GM19463 (cell line): ENCODE measurements around the gene AAR2.

Experiments used
- ATAC-seq: cut with Tn5 transposase; IDR thresholded peaks from one replicate; pipeline ENCODE4 v1.9.1; 2021; ENCODE audit warnings: mild to moderate bottlenecking, moderate library complexity; ENCODE audit not compliant: unreplicated experiment

AAR2 gene

DNA sequence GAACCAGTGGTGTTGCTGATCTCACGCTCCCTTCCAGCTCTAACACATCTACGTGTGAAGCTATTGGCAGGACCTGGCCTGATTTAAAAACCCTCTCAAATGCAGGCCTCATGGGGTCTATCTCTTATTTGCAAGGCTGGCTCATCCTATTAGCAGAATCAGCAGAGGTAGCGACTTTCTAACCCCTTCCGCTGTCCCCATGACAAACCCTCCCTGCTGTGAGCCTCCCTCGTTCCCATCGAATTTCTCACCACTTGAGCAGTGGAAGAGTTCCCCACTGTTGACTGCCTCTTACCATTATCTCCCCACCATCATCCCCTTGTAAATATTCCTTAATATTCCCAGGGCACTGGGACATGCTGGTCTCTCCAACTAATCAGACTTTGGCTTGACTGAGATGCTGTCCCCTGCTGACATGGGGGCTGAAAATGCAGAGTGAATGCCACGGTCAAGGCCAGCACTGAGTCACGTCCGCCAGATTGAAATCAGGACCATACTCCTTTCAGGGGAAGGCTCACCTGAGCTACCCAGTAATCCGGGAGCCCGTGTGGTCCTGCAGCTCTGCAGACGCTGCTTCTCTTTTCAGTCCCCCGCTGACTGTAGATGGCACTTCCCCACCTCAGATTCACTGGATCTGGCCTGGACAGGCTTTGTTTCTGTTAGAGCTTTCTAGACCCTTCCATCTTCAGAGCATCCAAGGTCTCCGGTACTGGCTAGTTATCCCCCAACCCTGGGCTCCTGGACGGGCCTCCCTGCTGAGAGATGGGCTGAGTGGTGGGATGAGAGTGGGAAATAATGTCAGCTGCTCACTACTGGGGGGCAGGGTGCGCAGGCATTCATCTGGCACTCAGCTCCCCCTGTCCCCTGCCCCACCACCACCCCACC, 23.1 kb downstream of the AAR2 start:
- no peak for ATAC-seq

DNA sequence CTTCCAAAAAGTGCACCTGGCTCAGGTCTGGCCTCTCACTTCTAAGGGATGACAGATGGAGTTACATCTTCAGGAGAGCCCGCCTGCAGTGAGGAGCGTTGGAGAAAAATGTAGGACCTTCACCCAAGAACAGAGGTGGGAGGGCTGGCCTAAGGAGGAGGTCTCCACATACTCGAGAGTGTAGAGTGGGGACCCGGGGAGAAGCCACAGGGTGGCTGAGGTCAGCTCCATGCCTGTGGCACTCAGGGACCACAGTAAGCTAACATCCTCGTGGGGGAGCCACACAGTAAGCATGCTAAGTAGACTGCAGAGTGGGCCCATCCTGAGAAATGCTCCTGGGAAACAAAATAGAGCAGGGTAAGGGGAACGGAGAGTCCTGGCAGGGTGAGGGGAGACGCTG, 24.0 kb downstream of the AAR2 start:
- no peak for ATAC-seq

DNA sequence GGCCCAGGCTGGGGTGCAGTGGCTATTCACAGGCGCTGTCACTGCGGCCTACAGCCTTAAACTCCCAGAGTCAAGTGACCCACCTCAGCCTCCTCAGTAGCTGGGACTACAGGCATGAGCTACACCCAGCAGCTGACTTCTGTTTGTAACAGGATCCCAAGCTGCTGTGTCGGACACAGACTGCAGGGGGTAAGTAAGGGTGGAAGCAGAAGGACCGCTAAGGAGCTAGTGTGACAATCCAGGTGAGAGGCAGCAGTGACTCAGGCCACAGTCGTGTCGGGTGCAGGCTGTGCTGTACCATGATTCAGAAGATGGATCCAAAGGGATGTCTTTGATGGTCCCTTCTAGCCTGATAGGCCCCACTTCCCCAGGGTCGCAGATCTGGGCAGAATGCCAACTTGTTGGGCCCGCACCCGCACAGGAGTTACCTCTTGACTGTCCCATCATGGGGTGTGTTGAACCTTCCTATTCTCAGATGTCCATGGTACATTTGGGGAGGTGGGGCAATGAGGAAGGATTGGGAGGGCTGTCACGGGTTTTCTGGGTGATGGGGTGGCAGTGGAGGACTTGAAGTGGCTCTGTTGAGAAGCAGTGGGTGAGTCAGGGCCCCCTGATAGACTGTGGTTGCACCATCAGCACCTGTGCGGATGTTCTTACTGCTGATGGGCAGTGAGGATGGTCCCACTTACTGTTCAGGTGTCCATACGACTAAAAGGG, 25.3 kb downstream of the AAR2 start:
- ATAC-seq, result no peak

DNA sequence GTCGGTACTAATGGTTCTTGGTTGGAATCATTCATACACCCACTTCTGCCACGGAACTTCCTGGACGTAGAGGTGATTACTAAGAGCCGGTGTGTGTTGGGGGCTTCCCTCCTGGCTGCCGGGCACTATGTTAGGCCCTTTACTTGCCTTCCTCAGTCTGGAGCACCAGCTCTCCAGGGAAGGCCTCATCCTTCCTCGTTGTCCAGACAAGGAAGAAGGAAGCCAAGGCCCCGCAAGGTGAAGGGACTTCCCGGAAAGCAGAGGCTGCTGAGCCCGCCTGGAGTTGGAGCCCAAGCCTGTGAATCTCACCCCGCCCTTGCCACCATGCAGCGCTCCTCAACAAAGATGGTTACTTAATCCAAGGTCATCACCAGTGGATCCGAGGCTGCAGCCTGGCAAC, 26.2 kb downstream of the AAR2 start:
- no peak for ATAC-seq

DNA sequence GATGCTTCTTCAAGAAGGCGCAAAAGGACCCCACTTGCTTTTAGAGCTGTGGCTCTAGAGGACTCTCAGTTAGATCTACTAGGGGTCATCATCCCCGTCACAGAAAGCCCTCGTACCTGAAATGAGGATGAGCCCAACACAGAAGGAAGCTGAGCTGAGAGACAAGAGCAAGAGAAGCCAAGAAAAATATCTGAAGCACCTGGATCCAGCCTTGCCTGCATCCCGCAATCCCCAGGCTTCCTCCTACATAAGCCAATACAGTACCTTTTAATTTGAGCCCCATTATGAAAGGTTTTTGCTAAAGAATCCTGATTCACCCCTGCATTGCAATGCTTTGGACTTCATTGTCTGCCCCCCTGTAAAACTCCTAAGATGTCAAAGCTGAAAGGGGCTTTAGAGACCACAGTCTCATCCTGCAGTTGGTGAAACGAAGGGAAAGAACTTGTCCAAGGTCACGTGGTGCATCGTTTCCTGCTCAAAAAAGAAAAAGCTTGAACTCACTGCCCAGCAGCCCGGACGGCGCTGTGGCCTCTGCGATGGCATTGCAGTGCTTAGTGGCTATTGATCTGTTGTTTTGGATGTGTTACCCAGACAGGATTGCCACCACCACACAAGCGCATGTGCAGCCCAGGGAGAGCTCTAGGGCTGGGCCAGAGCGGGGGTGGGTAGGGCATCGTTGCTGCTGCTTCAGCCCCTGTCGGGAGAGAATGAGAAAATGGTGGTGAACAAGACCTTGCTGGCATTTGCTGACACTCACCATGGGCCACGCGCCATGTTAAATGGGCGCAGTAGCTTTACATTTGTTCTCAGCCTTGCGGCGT, 28.4 kb downstream of the AAR2 start:
- no peak for ATAC-seq

DNA sequence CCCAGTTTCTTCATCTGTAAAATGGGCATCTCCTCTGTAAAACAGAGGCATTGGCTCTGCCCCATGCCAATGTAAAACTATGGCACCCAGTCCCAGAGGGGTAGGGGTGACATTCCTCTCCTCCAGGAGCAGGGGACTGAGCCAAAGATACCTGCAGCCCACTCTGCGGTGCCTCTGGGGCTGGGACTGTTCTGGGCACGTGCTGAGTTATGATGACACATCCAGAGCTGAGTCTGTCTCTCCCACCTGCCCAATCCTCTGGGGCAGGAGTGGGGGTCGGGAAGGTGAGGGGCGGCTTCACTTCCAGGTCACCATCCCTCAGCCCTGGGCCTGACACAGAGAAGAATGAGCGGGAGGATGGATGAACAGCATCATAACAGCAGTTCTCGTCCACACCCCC, 29.9 kb downstream of the AAR2 start:
- no peak for ATAC-seq

DNA sequence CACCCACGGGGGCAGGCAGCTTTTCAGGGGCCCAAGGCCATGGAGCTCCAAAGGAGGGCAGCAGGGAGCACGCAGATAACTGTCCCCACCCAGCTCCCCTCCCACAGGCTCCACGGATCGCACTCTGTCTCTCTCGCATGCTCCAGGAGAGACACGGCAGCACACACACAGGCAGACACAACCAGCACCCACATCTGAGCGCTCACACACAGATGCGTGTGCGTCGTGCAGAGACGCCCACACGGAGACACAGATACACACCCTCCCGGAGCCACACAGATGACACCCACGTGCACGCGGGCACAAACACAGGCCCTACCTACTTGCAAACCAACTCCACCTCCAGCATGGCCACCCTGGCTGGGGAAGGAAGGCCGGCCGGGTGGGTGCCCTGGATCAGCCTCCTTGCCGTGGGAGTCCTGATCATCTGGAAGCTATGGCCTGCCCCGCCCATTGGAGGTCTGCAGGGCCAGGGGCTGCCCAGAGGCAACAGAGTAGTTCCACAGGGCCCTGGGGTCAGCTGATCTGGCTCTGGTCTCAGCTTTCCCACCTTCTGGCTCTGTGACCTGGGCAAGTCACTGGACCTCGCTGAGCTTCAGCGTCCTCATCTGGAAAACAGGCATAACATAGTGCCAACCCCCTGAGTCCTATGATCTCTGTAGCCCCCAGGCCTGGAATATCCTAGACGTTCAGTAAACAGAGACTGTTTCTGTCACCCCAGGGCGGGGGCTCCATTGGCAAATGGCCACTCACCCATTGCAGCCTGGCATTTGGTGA, 31.5 kb downstream of the AAR2 start:
- no peak for ATAC-seq

DNA sequence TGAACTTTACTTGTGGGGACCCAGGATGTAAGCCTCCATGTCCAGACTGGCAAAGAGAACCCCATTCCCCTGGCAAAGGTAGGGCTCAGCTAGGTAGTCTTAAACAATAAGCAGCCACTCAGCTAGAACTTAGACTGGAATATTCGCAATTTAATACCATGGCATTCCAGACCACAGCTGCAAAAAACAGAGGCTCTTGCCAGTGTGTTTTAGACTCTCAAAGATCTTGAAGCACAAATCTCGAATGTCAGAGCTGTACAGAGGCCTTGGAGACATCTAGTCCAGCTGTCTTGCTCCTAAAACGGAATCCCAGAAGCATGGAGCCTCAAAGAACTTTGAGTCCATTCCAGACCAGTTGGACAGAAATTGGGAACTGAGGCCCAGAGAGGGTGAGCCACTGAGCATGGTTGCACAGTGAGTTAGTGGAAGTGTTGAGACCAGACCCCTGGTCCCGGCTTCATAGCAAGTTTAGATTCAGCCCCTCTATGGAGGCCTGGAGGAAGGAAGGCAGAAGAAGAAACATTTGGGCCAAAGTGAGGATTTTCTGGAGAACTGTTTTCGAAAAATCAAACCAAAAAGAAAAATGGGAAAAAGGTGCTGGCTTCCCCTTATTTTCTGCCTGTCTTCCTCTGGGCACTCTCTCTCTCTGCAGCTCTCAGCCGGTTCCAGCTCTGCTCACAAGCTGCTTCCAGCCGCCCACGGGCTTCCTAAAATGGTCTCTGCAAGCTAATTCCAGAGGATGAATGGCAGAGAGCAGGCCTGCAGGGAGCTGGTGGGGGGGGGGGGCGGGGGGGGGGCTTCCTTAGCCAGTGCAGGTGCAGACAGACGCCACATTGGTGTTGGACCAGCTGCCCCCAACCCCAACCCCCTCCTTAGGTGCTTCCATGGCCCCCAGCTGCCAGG, 32.4 kb downstream of the AAR2 start:
- no peak for ATAC-seq

DNA sequence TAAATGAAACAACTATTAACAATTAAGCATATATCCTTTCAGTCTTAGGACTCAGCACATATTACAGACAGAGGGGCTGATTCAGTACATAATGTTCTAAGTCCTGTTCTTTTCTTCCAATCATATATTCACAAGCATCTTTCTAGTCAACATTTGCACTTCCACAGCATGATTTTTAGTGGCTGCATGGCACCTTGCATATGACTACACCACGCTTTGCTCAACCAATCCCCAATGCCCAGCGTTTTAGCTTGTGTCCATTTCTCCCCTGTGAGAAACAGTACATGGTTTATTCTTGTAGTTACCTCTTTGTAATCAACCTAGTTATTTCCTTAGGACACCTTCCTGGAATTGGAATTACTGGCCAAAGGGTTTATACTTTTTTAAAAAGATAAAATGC, 33.2 kb downstream of the AAR2 start:
- ATAC-seq, result no peak

DNA sequence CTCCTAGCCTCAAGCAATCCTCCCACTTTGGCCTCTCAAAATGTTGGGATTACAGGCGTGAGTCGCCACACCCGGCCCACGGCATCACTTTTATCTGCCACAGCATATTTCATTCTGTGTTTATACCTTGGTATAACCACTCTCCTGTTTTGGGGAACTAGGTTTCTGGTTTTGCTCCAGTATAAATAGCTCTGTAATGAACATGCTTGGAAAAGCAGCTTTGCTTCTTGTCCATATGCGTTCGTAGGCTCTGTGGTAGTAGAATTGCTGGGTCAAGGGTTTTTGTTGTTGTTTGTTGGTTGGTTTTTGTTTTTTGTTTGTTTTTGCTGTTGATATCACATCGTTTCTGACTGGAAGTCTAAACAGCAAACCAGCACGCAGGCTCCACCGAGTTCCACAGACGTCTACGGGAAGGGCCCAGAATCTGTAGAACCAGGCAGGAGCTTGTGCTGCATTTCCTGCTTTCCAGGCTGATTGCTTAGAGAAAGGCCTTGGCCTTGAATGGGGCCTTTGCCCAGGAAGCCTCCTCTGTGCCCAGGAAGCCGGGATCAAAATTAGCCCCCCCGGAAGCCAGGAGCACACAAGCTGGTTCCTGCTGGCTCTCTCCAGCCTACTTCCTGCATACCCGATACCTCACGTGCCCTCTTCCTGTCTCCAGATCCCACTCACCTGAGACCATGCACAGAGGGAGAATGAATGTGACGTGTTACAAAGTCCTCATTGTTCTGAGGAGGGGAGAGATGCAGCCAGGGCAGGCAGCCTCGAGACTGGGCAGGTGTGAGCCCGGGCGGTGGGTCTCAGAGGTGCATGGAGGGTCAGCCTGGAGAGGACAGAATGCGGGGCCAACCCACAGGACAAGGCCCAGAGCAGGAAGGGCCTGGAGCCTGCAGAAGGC, 34.7 kb downstream of the AAR2 start:
- ATAC-seq, result no peak

DNA sequence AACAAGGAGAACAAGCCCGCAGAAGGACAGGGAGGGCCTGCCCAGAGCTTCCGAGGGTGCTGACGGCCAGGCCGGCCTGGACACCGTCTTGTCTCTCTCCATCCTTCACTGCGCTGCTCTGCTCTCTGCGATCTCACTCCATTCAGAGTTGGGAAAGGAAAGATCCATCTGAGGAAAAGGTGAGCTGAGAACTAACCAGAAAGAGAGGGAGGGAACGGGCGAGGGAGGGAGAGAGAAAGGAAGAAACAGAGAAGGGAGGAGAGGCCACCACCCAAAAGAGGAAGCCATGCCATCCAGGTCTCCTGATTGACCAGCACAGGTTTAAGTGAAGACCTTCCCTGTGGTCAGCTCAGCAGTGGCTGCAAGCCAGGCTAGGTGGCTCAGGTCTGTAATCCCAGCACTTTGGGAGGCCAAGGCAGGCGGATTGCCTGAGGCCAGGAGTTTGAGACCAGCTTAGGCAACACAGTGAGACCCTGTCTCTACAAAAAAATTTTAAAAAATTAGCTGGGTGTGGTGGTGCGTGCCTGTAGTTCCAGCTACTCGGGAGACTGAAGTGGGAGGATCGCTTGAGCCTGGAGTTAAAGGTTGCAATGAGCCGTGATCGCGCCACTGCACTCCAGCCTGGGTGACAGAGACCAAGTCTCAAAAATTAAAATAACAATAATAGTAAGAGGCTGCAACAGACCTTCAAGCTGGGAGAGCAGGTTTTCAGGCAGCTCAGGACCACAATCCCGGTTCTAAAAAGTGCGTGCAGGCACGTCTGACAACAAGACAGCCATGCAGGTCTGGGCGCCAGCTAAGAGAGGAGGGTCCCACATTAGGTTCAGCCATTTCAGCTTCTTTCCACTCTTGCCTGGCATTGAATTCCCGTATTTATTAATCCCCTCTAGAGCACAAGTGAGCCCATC, 35.6 kb downstream of the AAR2 start:
- ATAC-seq, result no peak

DNA sequence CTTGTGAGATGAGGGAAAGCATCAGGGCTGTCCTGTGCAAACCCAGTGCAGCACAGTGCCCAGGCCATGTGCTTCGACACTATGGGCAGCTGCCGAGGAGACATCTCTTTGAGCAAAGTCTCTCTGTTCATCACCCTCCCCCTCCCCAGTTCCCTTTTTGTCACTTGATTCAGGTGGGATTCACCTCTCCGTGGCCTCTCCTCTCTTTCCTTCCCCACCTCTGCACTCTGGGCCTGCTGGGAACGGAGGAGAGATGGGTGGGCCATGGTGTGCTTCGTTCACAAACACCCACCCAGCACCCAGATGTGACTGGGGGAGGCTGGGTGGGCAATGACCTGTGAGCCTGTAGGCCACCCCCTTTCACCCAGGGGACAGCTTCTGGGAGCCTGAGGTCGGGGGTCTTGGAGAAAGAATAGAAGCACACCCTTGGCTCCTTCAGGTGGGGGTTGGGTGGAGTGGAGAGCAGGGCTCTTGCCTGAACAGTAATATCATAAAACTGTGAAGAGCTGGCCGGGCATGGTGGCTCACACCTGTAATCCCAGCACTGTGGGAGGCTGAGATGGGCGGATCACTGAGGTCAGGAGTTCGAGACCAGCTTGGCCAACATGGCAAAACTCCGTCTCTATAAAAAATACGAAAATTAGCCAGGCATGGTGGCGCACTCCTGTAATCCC, 36.4 kb downstream of the AAR2 start:
- ATAC-seq, result no peak

DNA sequence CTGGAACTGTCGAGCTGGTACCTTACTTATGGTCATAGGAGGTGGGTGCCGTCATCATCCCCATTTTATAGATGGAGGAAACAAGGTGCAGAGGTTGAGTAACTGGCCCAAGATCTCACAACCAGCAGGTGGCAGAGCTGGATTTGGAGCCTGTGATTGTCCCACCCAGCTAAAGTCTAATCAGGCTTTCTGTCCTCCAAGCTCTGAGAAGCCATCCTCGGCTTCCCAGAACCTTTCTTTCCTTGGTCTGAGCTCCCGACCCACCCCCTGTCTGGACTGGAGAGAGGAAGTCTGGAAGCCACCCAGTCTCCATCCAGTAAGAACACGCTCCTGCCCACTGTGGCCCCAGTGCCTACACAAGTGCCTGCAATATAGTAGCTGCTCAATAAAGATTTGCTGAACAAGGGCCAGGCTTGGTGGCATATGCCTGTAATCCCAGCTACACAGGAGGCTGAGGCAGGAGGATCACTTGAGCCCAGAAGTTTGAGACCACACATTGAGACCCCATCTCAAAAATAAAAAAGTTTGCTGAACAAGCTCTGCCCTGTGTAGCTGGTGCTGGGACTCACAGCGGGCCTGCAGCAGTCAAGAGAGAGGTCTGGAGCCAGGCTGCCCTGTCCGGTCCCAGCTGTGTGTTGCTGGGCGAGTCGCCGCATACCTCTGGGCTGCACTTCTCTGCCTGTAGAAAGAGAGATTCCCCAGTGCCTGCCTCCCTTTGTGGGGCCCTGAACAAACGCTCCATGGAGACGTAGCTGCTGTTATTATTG, 37.3 kb downstream of the AAR2 start:
- ATAC-seq, result no peak

DNA sequence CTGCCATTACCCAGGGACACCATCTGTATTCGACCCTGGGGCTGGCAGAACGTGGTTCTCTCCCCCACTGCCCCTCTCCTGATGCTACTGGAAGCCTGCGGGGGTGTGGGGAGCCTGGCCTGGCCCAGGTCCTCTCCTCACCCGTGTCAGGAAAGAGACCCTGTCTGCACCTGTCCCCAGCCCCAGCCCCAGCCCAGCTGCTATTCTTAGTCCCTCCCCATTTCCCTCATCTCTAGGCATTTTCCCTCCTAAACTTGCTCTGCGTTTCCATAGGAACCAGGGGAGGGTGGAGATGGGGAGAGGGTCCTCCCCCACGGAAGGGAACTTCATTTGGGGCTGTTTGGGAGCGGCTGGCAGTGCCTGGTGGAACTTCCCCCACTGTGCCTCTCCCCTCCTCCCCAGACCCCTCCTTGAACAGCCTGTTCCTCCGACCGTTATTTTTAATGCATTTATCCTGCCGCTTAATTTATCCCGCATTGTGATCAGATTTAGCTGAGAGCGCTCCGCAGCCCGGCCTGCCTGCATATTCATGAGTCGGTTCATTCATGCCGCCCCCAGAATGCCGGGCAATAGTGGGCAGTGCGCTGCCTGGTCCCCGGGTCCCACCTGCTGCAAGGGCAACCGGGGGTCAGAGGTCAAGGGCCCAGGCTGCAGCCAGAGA, 38.0 kb downstream of the AAR2 start:
- ATAC-seq, result no peak

DNA sequence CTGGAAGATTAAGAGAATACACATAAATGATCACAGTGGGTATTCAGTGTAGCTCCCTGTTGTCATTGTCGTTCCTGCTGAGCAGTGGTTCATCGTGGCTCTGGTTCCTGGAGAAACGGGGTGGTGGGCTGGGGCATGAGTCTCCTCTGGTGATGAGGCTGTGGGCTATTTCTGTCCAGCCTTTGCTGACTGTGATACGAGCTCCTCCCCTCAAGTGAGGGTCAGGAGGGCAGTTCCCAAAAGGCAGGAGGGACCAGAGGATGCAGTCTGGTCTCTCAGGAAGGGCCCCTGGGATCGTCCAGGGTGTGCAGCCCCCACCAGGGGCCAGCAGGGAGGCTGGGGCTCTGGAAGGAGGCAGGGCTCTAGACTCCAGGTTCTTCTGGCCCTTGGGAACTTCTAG, 38.7 kb downstream of the AAR2 start:
- ATAC-seq, result no peak
